Muscle layer of colon (tissue), 2 donors: ENCODE results near the gene ZNF200.
"Not testable (repeated sequence)": the region's sequence is repeated elsewhere in the genome, so short reads cannot be mapped to it uniquely, and the experiment has no call there.

Experiments
- H3K27ac ChIP-seq: one replicate; pipeline ENCODE4 v1.7.0; 2013; ENCODE audit warnings: low read depth, mild to moderate bottlenecking, low read length, moderate library complexity
- H3K27me3 ChIP-seq, 2 donors: one replicate each; pipeline ENCODE4 v1.7.0; 2013; ENCODE audit warnings: low read length in 2 of 2, mild to moderate bottlenecking in 2 of 2; ENCODE audit not compliant: insufficient read depth in 2 of 2, control insufficient read depth in 1 of 2
- H3K36me3 ChIP-seq: one replicate; pipeline ENCODE4 v1.7.0; 2013; ENCODE audit warnings: mild to moderate bottlenecking, low read length; ENCODE audit not compliant: insufficient read depth
- H3K4me1 ChIP-seq: one replicate; pipeline ENCODE4 v1.7.0; 2013; ENCODE audit warnings: mild to moderate bottlenecking, low read length; ENCODE audit not compliant: insufficient read depth
- H3K4me3 ChIP-seq, 2 donors: one replicate each; pipeline ENCODE4 v1.7.0; 2013; ENCODE audit warnings: low read length in 2 of 2, low read depth in 1 of 2, mild to moderate bottlenecking in 1 of 2, moderate library complexity in 1 of 2
- H3K9ac ChIP-seq: one replicate; pipeline ENCODE4 v1.7.0; 2013; ENCODE audit warnings: low read length
- H3K9me3 ChIP-seq: one replicate; pipeline ENCODE4 v1.7.0; 2013; ENCODE audit warnings: mild to moderate bottlenecking, low read length
- donor health status: abdominal sarcoma.
- donor health status: Adenocarcinoma of cecum.

The ZNF200 gene

GRCh38 chr16:3182608-3183444 lies 52.1 kb downstream of the ZNF200 start:
- no peaks in the 10 kb centered on the region for H3K36me3 ChIP-seq
- H3K27ac ChIP-seq = no peak overlapping the region
- H3K9me3 ChIP-seq = no peaks in the 10 kb centered on the region
- H3K27me3 ChIP-seq = peaks cover 59 to 61% of the 10 kb centered on the region in 2 donors
- H3K4me1 ChIP-seq = peaks cover 6% of the 10 kb centered on the region
- H3K9ac ChIP-seq = no peak overlapping the region
- H3K4me3 ChIP-seq = no peak overlapping the region

GRCh38 chr16:3182293-3182607 lies 52.7 kb downstream of the ZNF200 start:
- H3K9ac ChIP-seq, H3K9me3 ChIP-seq, H3K4me1 ChIP-seq, H3K27ac ChIP-seq, H3K4me3 ChIP-seq, H3K36me3 ChIP-seq: not testable (repeated sequence)
- peaks cover 54 to 61% of the 10 kb centered on the region in 2 donors for H3K27me3 ChIP-seq

GRCh38 chr16:3180445-3180878 lies 54.5 kb downstream of the ZNF200 start:
- Histone ChIP-seq H3K4me1 (peaks cover 6% of the 10 kb centered on the region), H3K27me3 (peaks cover 58 to 59% of the 10 kb centered on the region in 2 donors)

GRCh38 chr16:3179651-3180050 lies 55.3 kb downstream of the ZNF200 start:
- Histone ChIP-seq H3K4me1 (peaks cover 6% of the 10 kb centered on the region), H3K27me3 (peaks cover 60 to 66% of the 10 kb centered on the region in 2 donors), H3K9me3 (no peaks in the 10 kb centered on the region), H3K36me3 (no peaks in the 10 kb centered on the region), H3K9ac (no peak overlapping the region), H3K4me3 (no peak overlapping the region), H3K27ac (no peak overlapping the region)

More at GRCh38 chr16:3180445-3180878, 54.5 kb downstream of the ZNF200 start:
- Histone ChIP-seq H3K9ac (no peak overlapping the region), H3K27ac (no peak overlapping the region), H3K9me3 (no peaks in the 10 kb centered on the region), H3K36me3 (no peaks in the 10 kb centered on the region), H3K4me3 (no peak overlapping the region)

- no peak overlapping the region for H3K9ac ChIP-seq
- no peaks in the 10 kb centered on the region for H3K9me3 ChIP-seq
- H3K27me3 ChIP-seq = peaks cover 57 to 71% of the 10 kb centered on the region in 2 donors
- no peaks in the 10 kb centered on the region for H3K36me3 ChIP-seq
- H3K27ac ChIP-seq = no peak overlapping the region
- no peak overlapping the region for H3K4me3 ChIP-seq
- H3K4me1 ChIP-seq = peaks cover 12% of the 10 kb centered on the region
Observed at GRCh38 chr16:3175157-3176093, 59.5 kb downstream of the ZNF200 start.

GRCh38 chr16:3174618-3175148 lies 60.3 kb downstream of the ZNF200 start:
- Histone ChIP-seq H3K4me1 (peaks cover 13% of the 10 kb centered on the region), H3K9me3 (no peaks in the 10 kb centered on the region), H3K36me3 (no peaks in the 10 kb centered on the region), H3K9ac (no peak overlapping the region), H3K27me3 (peaks cover 54 to 71% of the 10 kb centered on the region in 2 donors), H3K27ac (no peak overlapping the region), H3K4me3 (no peak overlapping the region)

GRCh38 chr16:3173892-3174617 lies 60.9 kb downstream of the ZNF200 start:
- Histone ChIP-seq H3K27me3 (peaks cover 60 to 76% of the 10 kb centered on the region in 2 donors), H3K4me3 (no peak overlapping the region), H3K9ac (no peak overlapping the region)

More at GRCh38 chr16:3173892-3174617, 60.9 kb downstream of the ZNF200 start:
- H3K9me3 ChIP-seq = no peaks in the 10 kb centered on the region
- H3K36me3 ChIP-seq = no peaks in the 10 kb centered on the region
- peaks cover 13% of the 10 kb centered on the region for H3K4me1 ChIP-seq
- H3K27ac ChIP-seq = no peak overlapping the region
